H9 (cell line): ENCODE data around the gene NOTCH2NLA. TPM values are rescaled to one million over a fixed set of nuclear protein-coding genes. Genes with fewer than 3 reads are reported as not detected.
"Not testable (repeated sequence)": the region's sequence is repeated elsewhere in the genome, so short reads cannot be mapped to it uniquely, and the experiment has no call there.

Source experiments
- DNase-seq: peaks from one replicate; pipeline ENCODE4 v3.0.0-alpha.2; 2017
- H2AFZ ChIP-seq: one replicate; pipeline ENCODE4 v1.6.1; 2013; ENCODE audit warnings: mild to moderate bottlenecking, low read length, control low read depth, moderate library complexity
- H2AK5ac ChIP-seq: 2 replicates; pipeline ENCODE4 v1.6.1; 2013; ENCODE audit warnings: low read length, control low read depth, mixed read lengths; ENCODE audit not compliant: insufficient read length
- H2BK120ac ChIP-seq: one replicate; pipeline ENCODE4 v1.6.1; 2013; ENCODE audit warnings: low read depth, mild to moderate bottlenecking, low read length, control low read depth, inconsistent platforms; ENCODE audit not compliant: poor library complexity, severe bottlenecking
- H2BK12ac ChIP-seq: 2 replicates; pipeline ENCODE4 v1.6.1; 2013; ENCODE audit warnings: low read length, control low read depth, mixed read lengths, low read depth; ENCODE audit not compliant: insufficient read length
- H2BK15ac ChIP-seq: 2 replicates; pipeline ENCODE4 v1.6.1; 2013; ENCODE audit warnings: low read depth, low read length, control low read depth
- H2BK20ac ChIP-seq: one replicate; pipeline ENCODE4 v1.6.1; 2013; ENCODE audit warnings: low read depth, mild to moderate bottlenecking, low read length, control low read depth, inconsistent platforms; ENCODE audit not compliant: poor library complexity, severe bottlenecking
- H2BK5ac ChIP-seq: 2 replicates; pipeline ENCODE4 v1.6.1; 2013; ENCODE audit warnings: low read length, control low read depth, mixed read lengths; ENCODE audit not compliant: insufficient read length
- H3K14ac ChIP-seq: 2 replicates; pipeline ENCODE4 v1.6.1; 2013; ENCODE audit warnings: low read length, control low read depth; ENCODE audit not compliant: insufficient read depth
- H3K18ac ChIP-seq: 2 replicates; pipeline ENCODE4 v1.6.1; 2013; ENCODE audit warnings: low read depth, mild to moderate bottlenecking, mixed read lengths, low read length, control low read depth; ENCODE audit not compliant: insufficient read length
- H3K23ac ChIP-seq: 2 replicates; pipeline ENCODE4 v1.6.1; 2013; ENCODE audit warnings: low read length, control low read depth, mixed read lengths, low read depth; ENCODE audit not compliant: insufficient read length
- H3K23me2 ChIP-seq: 2 replicates; pipeline ENCODE4 v1.6.1; 2013; ENCODE audit warnings: low read depth, mild to moderate bottlenecking, mixed read lengths, low read length, control low read depth; ENCODE audit not compliant: insufficient read length, poor library complexity, severe bottlenecking
- H3K27ac ChIP-seq: 2 replicates; pipeline ENCODE4 v1.5.1; 2013; ENCODE audit warnings: low read length, control low read depth, mixed read lengths, low read depth; ENCODE audit not compliant: insufficient read length
- H3K27me3 ChIP-seq: 2 replicates; pipeline ENCODE4 v1.6.1; 2013; ENCODE audit warnings: low read length, control low read depth, inconsistent platforms; ENCODE audit not compliant: insufficient read depth
- H3K4ac ChIP-seq: 2 replicates; pipeline ENCODE4 v1.6.1; 2013; ENCODE audit warnings: low read depth, mild to moderate bottlenecking, control low read depth, inconsistent platforms, low read length, moderate library complexity
- H3K4me1 ChIP-seq: 2 replicates; pipeline ENCODE4 v1.6.1; 2013; ENCODE audit warnings: low read length, control low read depth, inconsistent platforms; ENCODE audit not compliant: insufficient read depth
- H3K4me2 ChIP-seq: 2 replicates; pipeline ENCODE4 v1.6.1; 2013; ENCODE audit warnings: low read length, control low read depth, mixed read lengths; ENCODE audit not compliant: insufficient read length, insufficient read depth
- H3K56ac ChIP-seq: 2 replicates; pipeline ENCODE4 v1.6.1; 2013; ENCODE audit warnings: low read depth, mild to moderate bottlenecking, mixed read lengths, low read length, control low read depth; ENCODE audit not compliant: insufficient read length
- H3K79me1 ChIP-seq: 2 replicates; pipeline ENCODE4 v1.6.1; 2013; ENCODE audit warnings: low read depth, mild to moderate bottlenecking, moderate library complexity, low read length, control low read depth, inconsistent platforms; ENCODE audit not compliant: insufficient read depth, poor library complexity, severe bottlenecking
- H3K79me2 ChIP-seq: 2 replicates; pipeline ENCODE4 v1.6.1; 2013; ENCODE audit warnings: low read length, control low read depth, inconsistent platforms; ENCODE audit not compliant: insufficient read depth
- H3K9ac ChIP-seq: 2 replicates; pipeline ENCODE4 v1.6.1; 2013; ENCODE audit warnings: low read length, control low read depth, mixed read lengths; ENCODE audit not compliant: insufficient read length; ENCODE audit errors: extremely low read depth
- H3K9me3 ChIP-seq: one replicate; pipeline ENCODE4 v1.6.1; 2013; ENCODE audit warnings: low read depth, low read length, inconsistent platforms; ENCODE audit not compliant: control insufficient read depth
- H3T11ph ChIP-seq: one replicate; pipeline ENCODE4 v1.6.1; 2013; ENCODE audit warnings: mild to moderate bottlenecking, low read length, control low read depth, inconsistent platforms
- H4K20me1 ChIP-seq: one replicate; pipeline ENCODE4 v1.6.1; 2013; ENCODE audit not compliant: control insufficient read depth, insufficient read length, insufficient read depth
- H4K5ac ChIP-seq: 2 replicates; pipeline ENCODE4 v1.6.1; 2013; ENCODE audit warnings: low read depth, mild to moderate bottlenecking, mixed read lengths, low read length, control low read depth; ENCODE audit not compliant: insufficient read length
- H4K8ac ChIP-seq: replicated peaks from 2 replicates; pipeline ENCODE4 v1.6.1; 2013; ENCODE audit warnings: low read length, control low read depth, mixed read lengths, low read depth; ENCODE audit not compliant: insufficient read length
- H4K91ac ChIP-seq: 2 replicates; pipeline ENCODE4 v1.6.1; 2013; ENCODE audit warnings: low read depth, mild to moderate bottlenecking, moderate library complexity, mixed read lengths, low read length, control low read depth; ENCODE audit not compliant: insufficient read length
- H3K27ac Mint-ChIP-seq, 3 experiments: 2 replicates in 2 of 3; 3 replicates in 1 of 3; pipeline ENCODE4 v1.8.0; 2020 to 2021; ENCODE audit warnings: mixed read lengths in 3 of 3, mild to moderate bottlenecking in 1 of 3, moderate library complexity in 1 of 3
- H3K27me3 Mint-ChIP-seq: 2 replicates; pipeline ENCODE4 v1.8.0; 2021; ENCODE audit warnings: low read depth, mild to moderate bottlenecking, moderate library complexity, mixed read lengths
- H3K36me3 Mint-ChIP-seq, 3 experiments: 2 replicates in 2 of 3; 3 replicates in 1 of 3; pipeline ENCODE4 v1.8.0; 2020 to 2021; ENCODE audit warnings: low read depth in 3 of 3, mixed read lengths in 3 of 3; ENCODE audit not compliant: insufficient read depth in 1 of 3
- H3K4me1 Mint-ChIP-seq, 2 experiments: 2 replicates each; pipeline ENCODE4 v1.8.0; 2020; ENCODE audit warnings: mixed read lengths in 2 of 2
- H3K4me3 Mint-ChIP-seq, 2 experiments: 2 replicates in 1 of 2; 3 replicates in 1 of 2; pipeline ENCODE4 v1.8.0; 2020 to 2021; ENCODE audit warnings: mild to moderate bottlenecking in 2 of 2, mixed read lengths in 2 of 2, moderate library complexity in 1 of 2
- H3K9me3 Mint-ChIP-seq, 2 experiments: 2 replicates in 1 of 2; 3 replicates in 1 of 2; pipeline ENCODE4 v1.8.0; 2020; ENCODE audit warnings: mild to moderate bottlenecking in 2 of 2, mixed read lengths in 2 of 2, moderate library complexity in 1 of 2
- WGBS: extraction: QIAGEN DNeasy Blood & Tissue Kit; methylation state at CpG from one replicate; pipeline ENCODE4 v1.1.7; 2013; ENCODE audit warnings: missing lambda C conversion rate, low lambda C conversion rate, mixed read lengths; ENCODE audit not compliant: insufficient read length; ENCODE audit errors: extremely low coverage; 5-methylcytosine and 5-hydroxymethylcytosine counted together
- total RNA-seq: library from RNA; stranded (reverse); gene quantifications from 2 replicates; pipeline ENCODE4 v1.2.1, GENCODE V29; 2021

Gene NOTCH2NLA
- total RNA-seq, 1 experiment from 2014 or later: 9.9 TPM

DNA sequence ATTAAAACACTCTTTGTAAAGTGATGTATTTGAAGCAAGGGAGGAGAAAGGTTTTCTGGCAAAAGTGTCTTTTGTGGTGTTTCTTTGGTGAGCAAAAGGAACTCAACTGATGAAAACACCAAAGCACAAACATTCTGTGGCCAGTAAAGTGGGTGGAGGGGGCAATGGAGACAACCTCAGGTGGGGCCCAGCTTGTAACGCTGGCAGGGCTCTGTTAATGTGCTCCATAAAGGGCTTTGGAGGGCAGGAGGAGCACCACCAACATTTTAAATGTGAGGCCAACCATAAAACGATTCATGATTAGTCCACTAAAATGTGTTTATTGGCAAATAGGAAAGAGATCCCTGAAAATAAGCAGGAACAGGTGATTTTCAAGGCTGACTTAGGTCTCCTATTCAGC is 7.8 kb upstream of the NOTCH2NLA start:
- H3K9me3 Mint-ChIP-seq, H2BK15ac ChIP-seq, H2AFZ ChIP-seq, H3K56ac ChIP-seq, H3K4me1 ChIP-seq, H3K9ac ChIP-seq, H3K4me3 Mint-ChIP-seq, H4K20me1 ChIP-seq, H3K27me3 Mint-ChIP-seq, H4K5ac ChIP-seq, H3K18ac ChIP-seq, H3K23me2 ChIP-seq, H3K23ac ChIP-seq, H3K4me1 Mint-ChIP-seq, H4K8ac ChIP-seq, H4K91ac ChIP-seq, H2BK5ac ChIP-seq, H3K14ac ChIP-seq, H2BK120ac ChIP-seq, H3K79me1 ChIP-seq, H2BK12ac ChIP-seq, H3K79me2 ChIP-seq, H3K27ac ChIP-seq, H3T11ph ChIP-seq, H3K27me3 ChIP-seq, H2BK20ac ChIP-seq, H3K27ac Mint-ChIP-seq, H3K4me2 ChIP-seq, H3K4ac ChIP-seq, H3K9me3 ChIP-seq, H3K36me3 Mint-ChIP-seq, DNase-seq, H2AK5ac ChIP-seq: not testable (repeated sequence)
- no CpG with 5 or more reads among the region's 2 CpGs for WGBS

DNA sequence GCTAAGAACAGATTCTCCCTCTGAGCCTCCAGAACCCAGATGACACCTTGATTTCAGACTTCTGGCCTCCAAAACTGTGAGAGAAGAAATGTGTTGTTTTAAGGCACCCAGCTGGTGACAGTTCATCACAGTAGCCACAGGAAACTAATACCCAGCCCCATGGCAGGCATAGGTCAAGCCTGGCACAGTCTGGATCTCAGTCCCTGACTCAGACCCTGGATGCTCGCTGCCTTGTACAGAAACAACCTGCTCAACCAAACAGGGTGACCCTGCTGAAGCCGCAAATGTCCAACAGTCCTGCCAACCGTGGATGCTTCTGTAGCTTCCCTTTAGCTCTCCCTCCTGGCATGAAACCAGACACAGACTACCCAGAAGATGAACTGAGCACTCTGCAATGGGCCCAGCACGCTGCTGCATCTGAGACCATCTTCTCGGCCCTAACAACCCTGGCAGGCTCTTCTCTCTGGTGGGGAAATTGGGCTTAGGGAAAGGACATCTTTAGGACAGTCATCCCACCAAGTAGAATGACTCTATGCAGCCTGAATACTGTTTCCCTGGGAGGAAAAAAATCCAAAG is 7.3 kb upstream of the NOTCH2NLA start:
- not testable (repeated sequence) for H3K9me3 Mint-ChIP-seq, H3K27me3 Mint-ChIP-seq, H3K4me3 Mint-ChIP-seq, H3K23me2 ChIP-seq, H2AFZ ChIP-seq, H3K27me3 ChIP-seq, H3K27ac ChIP-seq, H2BK12ac ChIP-seq, H2BK120ac ChIP-seq, H3K4me2 ChIP-seq, H3K9ac ChIP-seq, H4K8ac ChIP-seq, H3K4me1 Mint-ChIP-seq, H4K5ac ChIP-seq, H3K27ac Mint-ChIP-seq, H3K23ac ChIP-seq, H3K36me3 Mint-ChIP-seq, H3K79me2 ChIP-seq, H3K79me1 ChIP-seq, H2BK20ac ChIP-seq, H4K20me1 ChIP-seq, H3K14ac ChIP-seq, H3K4ac ChIP-seq, H3K4me1 ChIP-seq, H2AK5ac ChIP-seq, H2BK15ac ChIP-seq, H3K9me3 ChIP-seq, H3K18ac ChIP-seq, H3T11ph ChIP-seq, DNase-seq, H4K91ac ChIP-seq, H2BK5ac ChIP-seq, H3K56ac ChIP-seq
- no CpG with 5 or more reads among the region's 5 CpGs for WGBS
